Measurements from ENCODE around the gene HPCA.

GRCh38 chr1:32888677-32889420 is 2.6 kb downstream of the HPCA start:
- TF ChIP-seq CTCF (IDR thresholded peaks at IDR 0.05), result no peak
- TF ChIP-seq POLR2A (IDR thresholded peaks at IDR 0.05), result no peak
